ENCODE measurements around the gene STOML2.

- TF ChIP-seq, protein P1, sequence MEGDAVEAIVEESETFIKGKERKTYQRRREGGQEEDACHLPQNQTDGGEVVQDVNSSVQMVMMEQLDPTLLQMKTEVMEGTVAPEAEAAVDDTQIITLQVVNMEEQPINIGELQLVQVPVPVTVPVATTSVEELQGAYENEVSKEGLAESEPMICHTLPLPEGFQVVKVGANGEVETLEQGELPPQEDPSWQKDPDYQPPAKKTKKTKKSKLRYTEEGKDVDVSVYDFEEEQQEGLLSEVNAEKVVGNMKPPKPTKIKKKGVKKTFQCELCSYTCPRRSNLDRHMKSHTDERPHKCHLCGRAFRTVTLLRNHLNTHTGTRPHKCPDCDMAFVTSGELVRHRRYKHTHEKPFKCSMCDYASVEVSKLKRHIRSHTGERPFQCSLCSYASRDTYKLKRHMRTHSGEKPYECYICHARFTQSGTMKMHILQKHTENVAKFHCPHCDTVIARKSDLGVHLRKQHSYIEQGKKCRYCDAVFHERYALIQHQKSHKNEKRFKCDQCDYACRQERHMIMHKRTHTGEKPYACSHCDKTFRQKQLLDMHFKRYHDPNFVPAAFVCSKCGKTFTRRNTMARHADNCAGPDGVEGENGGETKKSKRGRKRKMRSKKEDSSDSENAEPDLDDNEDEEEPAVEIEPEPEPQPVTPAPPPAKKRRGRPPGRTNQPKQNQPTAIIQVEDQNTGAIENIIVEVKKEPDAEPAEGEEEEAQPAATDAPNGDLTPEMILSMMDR (IDR thresholded peaks at IDR 0.05; ENCODE audit: low read length), result no peak
- TF ChIP-seq EZH2 (IDR thresholded peaks at IDR 0.05; ENCODE audit: borderline replicate concordance, low read length), result no peak
Measured at GRCh38 chr9:35114840-35115628, 12.1 kb upstream of the STOML2 start.
